Heart left ventricle (tissue), 16 donors: ENCODE measurements around the gene MYH14. TPM values are rescaled to one million over a fixed set of nuclear protein-coding genes. Genes with fewer than 3 reads are reported as not detected.
A peak's percentile ranks its signal among the peaks of the same experiment; 100 is the strongest.
"Not testable (repeated sequence)": the region's sequence is repeated elsewhere in the genome, so short reads cannot be mapped to it uniquely, and the experiment has no call there.

Source experiments
- ATAC-seq, 4 donors: fragments of 200-7000 bp; cut with Tn5 transposase; one replicate each; pipeline ENCODE4 v1.9.1; 2020 to 2022; ENCODE audit warnings: moderate library complexity in 4 of 4, mild to moderate bottlenecking in 3 of 4, moderate number of reproducible peaks in 1 of 4
- DNase-seq, 5 donors: peaks; one replicate each; pipeline ENCODE4 v3.0.0-alpha.2; 2020
- H3K27ac ChIP-seq, 12 donors: fragments of 200-600 bp; sonication (generic) in 4 of 12; one replicate each; pipeline versions ENCODE4 v1.5.0 to v1.8.0; 2016 to 2022; ENCODE audit warnings: mild to moderate bottlenecking in 2 of 12
- H3K27me3 ChIP-seq, 9 donors: fragments of 200-600 bp; sonication (generic) in 2 of 9; one replicate each; pipeline versions ENCODE4 v1.5.1 to v1.8.0; 2016 to 2022; ENCODE audit warnings: mild to moderate bottlenecking in 3 of 9
- H3K36me3 ChIP-seq, 9 donors: fragments of 200-600 bp; sonication (generic) in 2 of 9; one replicate each; pipeline versions ENCODE4 v1.5.0 to v1.8.0; 2018 to 2022; ENCODE audit warnings: mild to moderate bottlenecking in 2 of 9
- H3K4me1 ChIP-seq, 12 donors: fragments of 200-600 bp; sonication (generic) in 4 of 12; one replicate each; pipeline versions ENCODE4 v1.5.0 to v1.8.0; 2016 to 2022; ENCODE audit warnings: mild to moderate bottlenecking in 3 of 12
- H3K4me3 ChIP-seq, 12 donors: fragments of 200-600 bp; sonication (generic) in 4 of 12; one replicate each; pipeline versions ENCODE4 v1.5.0 to v1.8.0; 2017 to 2022; ENCODE audit warnings: mild to moderate bottlenecking in 9 of 12, moderate library complexity in 4 of 12
- H3K9me3 ChIP-seq, 12 donors: fragments of 200-600 bp; sonication (generic) in 4 of 12; one replicate each; pipeline versions ENCODE4 v1.5.0 to v1.8.0; 2016 to 2022; ENCODE audit warnings: mild to moderate bottlenecking in 1 of 12
- CTCF ChIP-seq, 12 donors: fragments of 200-600 bp; sonication (generic) in 4 of 12; IDR thresholded peaks; one replicate each; pipeline versions ENCODE4 v1.5.0 to v1.8.0; 2018 to 2022; ENCODE audit warnings: antibody characterized with exemption in 12 of 12, mild to moderate bottlenecking in 5 of 12
- POLR2A ChIP-seq, 2 donors: fragments of 450-650 bp; IDR thresholded peaks; one replicate each; pipeline ENCODE4 v1.6.1; 2017; ENCODE audit warnings: antibody characterized with exemption in 2 of 2, mild to moderate bottlenecking in 2 of 2, moderate library complexity in 2 of 2
- WGBS, 4 donors: extraction: QIAGEN DNeasy Blood & Tissue Kit in 2 of 4; methylation state at CpG; one replicate each; pipeline versions ENCODE4 v1.1.5 to v1.1.7; 2013 to 2018; 5-methylcytosine and 5-hydroxymethylcytosine counted together
- intact Hi-C, 10 donors: fragments of 100-400 bp; cut with DNase I; formaldehyde crosslinking; loops; one replicate each; pipeline versions ENCODE4 v1.11.1 to v1.14.2; 2022
- polyA plus RNA-seq, 2 donors: library from polyadenylated mRNA; stranded (reverse); fragments of 200-250 nt; gene quantifications; one replicate each; pipeline ENCODE4 v1.2.3, GENCODE V29; 2013
- total RNA-seq, 9 donors: library from RNA; depleted of rRNA in 2 of 9; stranded (reverse); fragments of >200 nt in 2 of 9; fragmentation: NEBNext Ultra II Directional in 3 of 9; extraction: Animal tissue kit (Norgen Biotek cat#: 25700) in 3 of 9; gene quantifications; one replicate each; pipeline versions ENCODE4 v1.1.0 to v1.2.4, GENCODE V29; 2016 to 2023
- donor health status: ischemic (EF 13 %, LVEDD 7.1; RV severe dilation, severe dysfunction).
- donor health status: healthy with polysubstance abuse.
- donor health status: DM: no; HTN: yes; CAD: no.
- donor health status: DM: no; HTN: no; CAD: no.
- donor health status: ischemic (EF 25% LVEDD 6.9; RV normal size, moderate dysfunction).
- donor health status: ischemic (EF 25% LVEDD 5.7; RV mildly dilated, moderate dysfunction).
- donor health status: healthy.
- donor health status: DM: yes; HTN: yes; CAD: no.
- donor health status: ischemic (EF 35%, LVEDD 5.7; RV mildly dilated, moderate dysfunction).
- donor health status: nonischemic (EF 11% LVEDD 7.7; RV severe dilation, severe dysfunction).
- donor health status: DM: yes; HTN: yes; CAD: no.
- donor health status: PGD.
- donor health status: ischemic (EF 29% LVEDD 5.4; RV normal size, mild dysfunction).
- donor health status: nonischemic (EF 23%, LVEDD 6.1; RV moderate dilation, normal function).

Gene MYH14
- total and polyA plus RNA-seq, 11 donors = 45.8 to 132 (median 90.5) TPM

GRCh38 chr19:50334741-50335421 is 131.5 kb downstream of the MYH14 start:
- DNase-seq (peak in 2 of 5 donors; percentile 32 to 60), ATAC-seq (no peak)
- TF ChIP-seq CTCF (IDR thresholded peaks at IDR 0.05) (no peak), POLR2A (IDR thresholded peaks at IDR 0.05) (no peak)
- H3K4me1 ChIP-seq = peaks cover 0 to 33% (median 11%) of the 10 kb centered on the region in 12 donors
- intact Hi-C loops = no loop called here
- H3K36me3 ChIP-seq = no peaks in the 10 kb centered on the region
- H3K27me3 ChIP-seq = peaks cover 0 to 41% (median 15%) of the 10 kb centered on the region in 9 donors
- no peak overlapping the region for H3K4me3 ChIP-seq
- no peaks in the 10 kb centered on the region for H3K9me3 ChIP-seq
- WGBS, 4 donors = 90 to 96% (median 94%) methylated on average over 12 of the region's 12 CpGs
- no peak overlapping the region for H3K27ac ChIP-seq

- H3K9me3 ChIP-seq, H3K4me3 ChIP-seq, intact Hi-C loops, H3K36me3 ChIP-seq, H3K27ac ChIP-seq, ATAC-seq: not testable (repeated sequence)
- peak in 1 of 5 donors; percentile 14 for DNase-seq
- 78 to 88% (median 87%) methylated on average over 6 of the region's 6 CpGs for WGBS, 4 donors
- Histone ChIP-seq H3K4me1 (peaks cover 0 to 42% (median 8%) of the 10 kb centered on the region in 12 donors), H3K27me3 (peaks cover 0 to 23% (median 10%) of the 10 kb centered on the region in 9 donors)
Measured at GRCh38 chr19:50337031-50337430, 133.6 kb downstream of the MYH14 start.

- H3K9me3 ChIP-seq = peaks cover 0 to 15% (median 4%) of the 10 kb centered on the region in 12 donors
Measured at GRCh38 chr19:50340331-50340730, 136.9 kb downstream of the MYH14 start.

GRCh38 chr19:50341091-50341564 is 137.7 kb downstream of the MYH14 start:
- H3K9me3 ChIP-seq = peaks cover 0 to 19% (median 4%) of the 10 kb centered on the region in 12 donors
- intact Hi-C loops = no loop called here
- H3K27me3 ChIP-seq = no peaks in the 10 kb centered on the region
- DNase-seq = no peak
- no peaks in the 10 kb centered on the region for H3K36me3 ChIP-seq
- WGBS, 4 donors = 85 to 93% (median 91%) methylated on average over 3 of the region's 3 CpGs
- peaks cover 0 to 28% (median 0%) of the 10 kb centered on the region in 12 donors for H3K4me1 ChIP-seq
- peak in 1 of 4 donors; percentile 47 for ATAC-seq
- no peak overlapping the region for H3K27ac ChIP-seq
- H3K4me3 ChIP-seq = no peak overlapping the region
- TF ChIP-seq POLR2A (IDR thresholded peaks at IDR 0.05) = no peak
- no peak for TF ChIP-seq CTCF (IDR thresholded peaks at IDR 0.05)

More at GRCh38 chr19:50340331-50340730, 136.9 kb downstream of the MYH14 start:
- no peak overlapping the region for H3K4me3 ChIP-seq
- intact Hi-C loops = no loop called here
- H3K36me3 ChIP-seq = no peaks in the 10 kb centered on the region
- TF ChIP-seq POLR2A (IDR thresholded peaks at IDR 0.05) = no peak
- TF ChIP-seq CTCF (IDR thresholded peaks at IDR 0.05) = no peak
- no peak overlapping the region for H3K27ac ChIP-seq
- DNase-seq (no peak), ATAC-seq (no peak)
- H3K4me1 ChIP-seq = peaks cover 0 to 28% (median 0%) of the 10 kb centered on the region in 12 donors
- H3K27me3 ChIP-seq = no peaks in the 10 kb centered on the region
